ENCODE data around the gene CCDC137. TPM values are rescaled to one million over a fixed set of nuclear protein-coding genes. Genes with fewer than 3 reads are reported as not detected.

CCDC137 gene
- total and polyA plus RNA-seq, 2 of the 13 experiments (the other 11 are each of a cell fraction or from before 2014, with no cell fraction given) = 14.6 to 39.1 TPM

GRCh38 chr17:81701288-81702071, 34.9 kb downstream of the CCDC137 start (continued):
- TF ChIP-seq ZNF615 (CRISPR knock-in tag; IDR thresholded peaks at IDR 0.05; ENCODE audit: borderline replicate concordance) (no peak), ZBTB44 (CRISPR knock-in tag; IDR thresholded peaks at IDR 0.05) (no peak), IKZF4 (CRISPR knock-in tag; IDR thresholded peaks at IDR 0.05; ENCODE audit: borderline replicate concordance, low read depth, not compliant biosample characterization) (no peak), ZNF33A (CRISPR knock-in tag; IDR thresholded peaks at IDR 0.05; ENCODE audit: borderline replicate concordance) (no peak), RBM39 (IDR thresholded peaks at IDR 0.05; ENCODE audit: low read depth, low read length, poor library complexity, severe bottlenecking) (peak; percentile 53), NPAS2 (CRISPR knock-in tag; IDR thresholded peaks at IDR 0.05; ENCODE audit: borderline replicate concordance) (no peak), ZNF383 (CRISPR knock-in tag; IDR thresholded peaks at IDR 0.05; ENCODE audit: borderline replicate concordance) (no peak), ATF1 (CRISPR knock-in tag; IDR thresholded peaks at IDR 0.05) (no peak), ZNF660 (CRISPR knock-in tag; IDR thresholded peaks at IDR 0.05; ENCODE audit: borderline replicate concordance, low read depth) (no peak), ZNF589 (CRISPR knock-in tag; conservative IDR thresholded peaks at IDR 0.05) (0 out of 2 replicates have a peak, but pooled peaks have one; percentile 50), RFX1 (IDR thresholded peaks at IDR 0.05) (no peak), ZNF674 (CRISPR knock-in tag; IDR thresholded peaks at IDR 0.05; ENCODE audit: low read depth) (no peak), ZNF143 (CRISPR knock-in tag; IDR thresholded peaks at IDR 0.05) (peak; percentile 52), ZBTB7A (CRISPR knock-in tag; IDR thresholded peaks at IDR 0.05) (no peak), ZFP36 (IDR thresholded peaks at IDR 0.05; ENCODE audit: borderline replicate concordance, low read depth, low read length, partially characterized antibody) (no peak)
